SK-N-SH treated with all-trans-retinoic acid at 6 μM for 48 hours (cell line): ENCODE measurements around the gene SLC35F4.

Experiments used
- ATAC-seq: fragments of 200-7000 bp; cut with Tn5 transposase; 3 replicates; pipeline ENCODE4 v1.9.1; 2020; ENCODE audit warnings: mild to moderate bottlenecking, moderate library complexity
- ARNTL ChIP-seq: fragments of 450-650 bp; formaldehyde crosslinking; IDR thresholded peaks from 2 replicates; pipeline ENCODE4 v1.5.0; 2020; ENCODE audit warnings: low read depth, mild to moderate bottlenecking, moderate library complexity, borderline replicate concordance
- BACH2 ChIP-seq: fragments of 250-450 bp; sonication (Bioruptor Pico); IDR thresholded peaks from 2 replicates; pipeline ENCODE4 v1.9.0; 2021; ENCODE audit warnings: mild to moderate bottlenecking, borderline replicate concordance
- CREB5 ChIP-seq: fragments of 250-450 bp; sonication (Bioruptor Pico); IDR thresholded peaks from 2 replicates; pipeline ENCODE4 v1.5.1; 2020; ENCODE audit warnings: low read depth, mild to moderate bottlenecking, moderate library complexity
- CSRNP3 ChIP-seq: fragments of 250-450 bp; sonication (Bioruptor Pico); IDR thresholded peaks from 2 replicates; pipeline ENCODE4 v1.5.1; 2021; ENCODE audit warnings: mild to moderate bottlenecking, moderate library complexity
- ESRRG ChIP-seq: fragments of 250-450 bp; sonication (Bioruptor Pico); IDR thresholded peaks from 2 replicates; pipeline ENCODE4 v1.6.1; 2021; ENCODE audit warnings: mild to moderate bottlenecking
- ISL1 ChIP-seq: fragments of 250-450 bp; sonication (Bioruptor Pico); IDR thresholded peaks from 2 replicates; pipeline ENCODE4 v2.1.2; 2022; ENCODE audit warnings: mild to moderate bottlenecking, moderate library complexity
- OSR1 ChIP-seq: fragments of 250-450 bp; sonication (Bioruptor Pico); IDR thresholded peaks from 2 replicates; pipeline ENCODE4 v1.8.0; 2022; ENCODE audit warnings: moderate library complexity, mild to moderate bottlenecking, inconsistent platforms
- PPARA ChIP-seq: fragments of 250-450 bp; sonication (Bioruptor Pico); IDR thresholded peaks from 2 replicates; pipeline ENCODE4 v1.5.0; 2020; ENCODE audit warnings: mild to moderate bottlenecking, borderline replicate concordance
- RARB ChIP-seq: fragments of 250-450 bp; sonication (Bioruptor Pico); IDR thresholded peaks from 2 replicates; pipeline ENCODE4 v1.8.0; 2021; ENCODE audit warnings: mild to moderate bottlenecking, moderate library complexity
- SNAI2 ChIP-seq: fragments of 250-450 bp; sonication (Bioruptor Pico); IDR thresholded peaks from 2 replicates; pipeline ENCODE4 v1.5.0; 2020; ENCODE audit warnings: mild to moderate bottlenecking, moderate library complexity
- TCF4 ChIP-seq: fragments of 250-450 bp; sonication (Bioruptor Pico); IDR thresholded peaks from 2 replicates; pipeline ENCODE4 v1.8.0; 2021; ENCODE audit warnings: mild to moderate bottlenecking, moderate library complexity, borderline replicate concordance
- TOX ChIP-seq: fragments of 250-450 bp; sonication (Bioruptor Pico); IDR thresholded peaks from 2 replicates; pipeline ENCODE4 v1.8.0; 2021; ENCODE audit warnings: mild to moderate bottlenecking, moderate library complexity, borderline replicate concordance
- TSHZ2 ChIP-seq: fragments of 250-450 bp; sonication (Bioruptor Pico); IDR thresholded peaks from 2 replicates; pipeline ENCODE4 v1.5.0; 2020; ENCODE audit warnings: mild to moderate bottlenecking, moderate library complexity
- ZC3H10 ChIP-seq: fragments of 250-450 bp; sonication (Bioruptor Pico); IDR thresholded peaks from 2 replicates; pipeline ENCODE4 v1.5.1; 2021; ENCODE audit warnings: mild to moderate bottlenecking, moderate library complexity
- ZFP3 ChIP-seq: fragments of 250-450 bp; sonication (Bioruptor Pico); IDR thresholded peaks from 2 replicates; pipeline ENCODE4 v1.5.0; 2020; ENCODE audit warnings: mild to moderate bottlenecking, moderate library complexity
- ZFP30 ChIP-seq: fragments of 450-650 bp; formaldehyde crosslinking; IDR thresholded peaks from 2 replicates; pipeline ENCODE4 v1.5.0; 2022; ENCODE audit warnings: mild to moderate bottlenecking, moderate library complexity
- ZNF565 ChIP-seq: fragments of 450-650 bp; formaldehyde crosslinking; conservative IDR thresholded peaks from 2 replicates; pipeline ENCODE4 v1.5.0; 2020; ENCODE audit warnings: low read depth, mild to moderate bottlenecking, moderate library complexity
- ZNF8 ChIP-seq: fragments of 450-650 bp; formaldehyde crosslinking; IDR thresholded peaks from 2 replicates; pipeline ENCODE4 v1.5.0; 2020; ENCODE audit warnings: mild to moderate bottlenecking, moderate library complexity
- TF ChIP-seq, protein P1 (sequence below): fragments of 250-450 bp; sonication (Bioruptor Pico); IDR thresholded peaks from 2 replicates; pipeline ENCODE4 v1.8.0; 2021; ENCODE audit warnings: low read depth, mild to moderate bottlenecking, moderate library complexity, borderline replicate concordance

The SLC35F4 gene

DNA sequence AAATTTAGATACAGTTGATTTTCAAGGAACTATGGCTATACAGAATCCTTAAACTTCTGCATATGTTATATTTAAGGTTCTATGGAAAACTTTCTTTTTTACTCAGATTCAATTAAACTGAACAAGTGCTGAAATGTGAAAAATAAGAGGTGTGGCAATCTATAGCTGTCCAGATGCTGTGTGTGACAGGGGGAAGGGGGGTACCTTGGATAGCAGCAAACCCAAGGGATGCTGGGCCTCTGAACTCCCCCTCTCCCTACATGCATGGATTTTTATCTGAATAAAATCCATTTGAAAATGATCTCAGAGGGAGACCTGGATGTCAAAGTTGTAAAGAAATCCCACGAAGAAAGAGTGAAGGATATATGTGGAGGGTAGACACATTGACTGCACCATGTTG lies 289.4 kb downstream of the SLC35F4 start:
- TF ChIP-seq, protein P1, sequence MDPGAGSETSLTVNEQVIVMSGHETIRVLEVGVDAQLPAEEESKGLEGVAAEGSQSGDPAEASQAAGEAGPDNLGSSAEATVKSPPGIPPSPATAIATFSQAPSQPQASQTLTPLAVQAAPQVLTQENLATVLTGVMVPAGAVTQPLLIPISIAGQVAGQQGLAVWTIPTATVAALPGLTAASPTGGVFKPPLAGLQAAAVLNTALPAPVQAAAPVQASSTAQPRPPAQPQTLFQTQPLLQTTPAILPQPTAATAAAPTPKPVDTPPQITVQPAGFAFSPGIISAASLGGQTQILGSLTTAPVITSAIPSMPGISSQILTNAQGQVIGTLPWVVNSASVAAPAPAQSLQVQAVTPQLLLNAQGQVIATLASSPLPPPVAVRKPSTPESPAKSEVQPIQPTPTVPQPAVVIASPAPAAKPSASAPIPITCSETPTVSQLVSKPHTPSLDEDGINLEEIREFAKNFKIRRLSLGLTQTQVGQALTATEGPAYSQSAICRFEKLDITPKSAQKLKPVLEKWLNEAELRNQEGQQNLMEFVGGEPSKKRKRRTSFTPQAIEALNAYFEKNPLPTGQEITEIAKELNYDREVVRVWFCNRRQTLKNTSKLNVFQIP (CRISPR knock-in tag), result no peak
- TF ChIP-seq TCF4 (no peak), ZFP3 (CRISPR knock-in tag) (no peak)
- no peak for ATAC-seq

DNA sequence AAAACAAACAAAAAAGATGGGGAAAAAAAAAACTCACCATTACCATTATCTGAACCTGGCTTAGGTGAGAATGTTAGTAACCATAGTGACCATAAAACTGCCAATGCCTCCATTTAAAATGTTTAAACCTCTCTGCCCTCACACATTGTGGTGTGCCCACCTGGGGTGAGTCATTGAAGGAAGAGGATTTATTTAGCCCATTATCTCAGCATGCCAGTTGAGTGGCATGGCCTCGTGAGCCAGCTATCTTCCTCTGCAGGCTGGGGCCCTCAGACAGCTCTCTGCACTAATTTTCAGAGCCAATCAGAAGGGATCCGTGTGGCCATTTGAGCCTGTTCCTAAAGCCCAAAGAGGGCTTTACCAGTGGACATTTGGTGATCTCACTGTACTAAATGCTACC lies 290.4 kb downstream of the SLC35F4 start:
- TF ChIP-seq ARNTL (CRISPR knock-in tag) (no peak), ZFP3 (CRISPR knock-in tag) (no peak), CSRNP3 (CRISPR knock-in tag) (no peak), CREB5 (CRISPR knock-in tag) (no peak), OSR1 (CRISPR knock-in tag) (no peak), TOX (CRISPR knock-in tag) (no peak), ISL1 (no peak), TCF4 (no peak)
- no peak for ATAC-seq

- ATAC-seq, result no peak
- TF ChIP-seq ZNF565, result no peak
Observed at GRCh38 chr14:57574617-57575288, 291.1 kb downstream of the SLC35F4 start.

DNA sequence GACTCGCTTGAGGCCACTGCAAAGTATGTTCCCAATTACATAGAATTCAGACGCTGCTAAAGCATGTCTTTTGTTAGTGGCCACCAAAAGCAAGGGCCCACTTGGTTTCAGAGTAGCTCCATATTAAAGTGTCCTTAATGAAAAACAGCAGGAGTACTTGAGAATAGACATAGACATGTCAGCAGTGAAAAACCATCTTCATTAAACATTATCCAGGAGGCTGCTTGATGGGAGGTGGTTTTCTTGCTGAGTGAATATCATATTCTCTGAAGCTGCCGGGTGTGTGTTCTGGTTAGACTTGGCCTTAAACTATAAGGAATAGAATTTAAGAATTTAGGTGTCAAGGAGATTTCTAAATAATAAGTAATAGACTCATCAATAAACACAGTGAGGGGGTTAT lies 292.7 kb downstream of the SLC35F4 start:
- TF ChIP-seq RARB, result no peak
- no peak for TF ChIP-seq SNAI2 (CRISPR knock-in tag)
- no peak for TF ChIP-seq TCF4
- TF ChIP-seq ZC3H10 (CRISPR knock-in tag), result no peak
- no peak for TF ChIP-seq TSHZ2 (CRISPR knock-in tag)
- TF ChIP-seq ZNF8 (CRISPR knock-in tag), result no peak
- no peak for TF ChIP-seq ISL1
- no peak for TF ChIP-seq ARNTL (CRISPR knock-in tag)
- TF ChIP-seq CSRNP3 (CRISPR knock-in tag), result no peak
- no peak for TF ChIP-seq BACH2 (CRISPR knock-in tag)
- no peak for TF ChIP-seq PPARA (CRISPR knock-in tag)
- TF ChIP-seq ZNF565, result no peak
- no peak for TF ChIP-seq ZFP30 (CRISPR knock-in tag)
- TF ChIP-seq OSR1 (CRISPR knock-in tag), result no peak
- TF ChIP-seq, all 23 proteins: peak for 0
- ATAC-seq, result no peak

- ATAC-seq, result no peak
- TF ChIP-seq BACH2 (CRISPR knock-in tag) (no peak), ZFP3 (CRISPR knock-in tag) (no peak), ISL1 (no peak), TOX (CRISPR knock-in tag) (no peak), SNAI2 (CRISPR knock-in tag) (no peak), ESRRG (CRISPR knock-in tag) (no peak), TSHZ2 (CRISPR knock-in tag) (no peak), ZC3H10 (CRISPR knock-in tag) (no peak), PPARA (CRISPR knock-in tag) (no peak), ZFP30 (CRISPR knock-in tag) (no peak), TCF4 (no peak)
- TF ChIP-seq, protein P1 (CRISPR knock-in tag), result no peak
Observed at GRCh38 chr14:57568554-57568953, 297.3 kb downstream of the SLC35F4 start.
